Lower lobe of right lung (tissue), 2 donors: ENCODE measurements around the gene ARMC7. TPM values are rescaled to one million over a fixed set of nuclear protein-coding genes. Genes with fewer than 3 reads are reported as not detected.
A peak's percentile ranks its signal among the peaks of the same experiment; 100 is the strongest.

Experiments
- ATAC-seq, 2 donors: fragments of 200-7000 bp; cut with Tn5 transposase; one replicate each; pipeline ENCODE4 v1.9.1; 2020 to 2022; ENCODE audit warnings: mild to moderate bottlenecking in 2 of 2, moderate library complexity in 2 of 2
- DNase-seq: peaks from one replicate; pipeline ENCODE4 v3.0.0-alpha.2; 2020
- H3K27ac ChIP-seq: fragments of 200-600 bp; one replicate; pipeline ENCODE4 v1.8.0; 2022
- H3K27me3 ChIP-seq: fragments of 200-600 bp; one replicate; pipeline ENCODE4 v1.8.0; 2022; ENCODE audit warnings: low read depth
- H3K36me3 ChIP-seq: fragments of 200-600 bp; one replicate; pipeline ENCODE4 v1.8.0; 2022; ENCODE audit warnings: mild to moderate bottlenecking
- H3K4me1 ChIP-seq: fragments of 200-600 bp; one replicate; pipeline ENCODE4 v1.8.0; 2022
- H3K4me3 ChIP-seq: fragments of 200-600 bp; one replicate; pipeline ENCODE4 v1.8.0; 2022; ENCODE audit warnings: mild to moderate bottlenecking
- H3K9me3 ChIP-seq: fragments of 200-600 bp; one replicate; pipeline ENCODE4 v1.8.0; 2022
- CTCF ChIP-seq: fragments of 200-600 bp; IDR thresholded peaks from one replicate; pipeline ENCODE4 v1.8.0; 2022; ENCODE audit warnings: antibody characterized with exemption, mild to moderate bottlenecking
- intact Hi-C: fragments of 100-400 bp; cut with DNase I; formaldehyde crosslinking; loops from one replicate; pipeline ENCODE4 v1.11.0; 2022
- total RNA-seq: library from RNA; stranded (reverse); fragmentation: NEBNext Ultra II Directional; extraction: Animal tissue kit (Norgen Biotek cat#: 25700); gene quantifications from one replicate; pipeline ENCODE4 v1.2.1, GENCODE V29; 2021
- donor health status: DM: no; HTN: yes; CAD: no; lungs with severe emphysema.

Gene ARMC7
- total RNA-seq, 1 donor from 2014 or later, result 16.7 TPM

- H3K27me3 ChIP-seq, result no peaks in the 10 kb centered on the region
- H3K9me3 ChIP-seq, result no peaks in the 10 kb centered on the region
- peaks cover 85% of the 10 kb centered on the region for H3K4me1 ChIP-seq
- H3K27ac ChIP-seq, result peak overlapping the region; percentile 76
- no peak for TF ChIP-seq CTCF
- H3K4me3 ChIP-seq, result peak overlapping the region; percentile 30
- peaks cover 5% of the 10 kb centered on the region for H3K36me3 ChIP-seq
- DNase-seq (no peak), ATAC-seq (no peak)
- intact Hi-C loops, result no loop called here
Observed at GRCh38 chr17:75091855-75092327, 17.9 kb upstream of the ARMC7 start.

- no peak for TF ChIP-seq CTCF
- intact Hi-C loops, result no loop called here
- Histone ChIP-seq H3K27me3 (no peaks in the 10 kb centered on the region), H3K4me3 (no peak overlapping the region), H3K9me3 (no peaks in the 10 kb centered on the region), H3K4me1 (peaks cover 73% of the 10 kb centered on the region), H3K27ac (peak overlapping the region; percentile 76), H3K36me3 (peaks cover 16% of the 10 kb centered on the region)
- DNase-seq (peak; percentile 59), ATAC-seq (no peak)
Observed at GRCh38 chr17:75093548-75094158, 16.1 kb upstream of the ARMC7 start.

GRCh38 chr17:75094871-75095399, 14.8 kb upstream of the ARMC7 start:
- DNase-seq (no peak), ATAC-seq (no peak)
- TF ChIP-seq CTCF, result no peak
- Histone ChIP-seq H3K9me3 (no peaks in the 10 kb centered on the region), H3K27me3 (no peaks in the 10 kb centered on the region), H3K36me3 (peaks cover 29% of the 10 kb centered on the region), H3K4me3 (no peak overlapping the region), H3K4me1 (peaks cover 60% of the 10 kb centered on the region), H3K27ac (peak overlapping the region; percentile 77)
- intact Hi-C loops, result no loop called here

GRCh38 chr17:75096082-75096625, 13.6 kb upstream of the ARMC7 start:
- H3K4me1 ChIP-seq, result peaks cover 48% of the 10 kb centered on the region
- intact Hi-C loops, result no loop called here
- no peaks in the 10 kb centered on the region for H3K9me3 ChIP-seq
- TF ChIP-seq CTCF, result no peak
- no peaks in the 10 kb centered on the region for H3K27me3 ChIP-seq
- no peak overlapping the region for H3K4me3 ChIP-seq
- peak overlapping the region; percentile 77 for H3K27ac ChIP-seq
- H3K36me3 ChIP-seq, result peaks cover 38% of the 10 kb centered on the region
- ATAC-seq (peak; percentile 94), DNase-seq (peak; percentile 92)

GRCh38 chr17:75097865-75098264, 11.9 kb upstream of the ARMC7 start:
- ATAC-seq (no peak), DNase-seq (no peak)
- Histone ChIP-seq H3K36me3 (peaks cover 38% of the 10 kb centered on the region), H3K4me3 (no peak overlapping the region), H3K27me3 (no peaks in the 10 kb centered on the region), H3K4me1 (peaks cover 32% of the 10 kb centered on the region), H3K27ac (no peak overlapping the region), H3K9me3 (no peaks in the 10 kb centered on the region)
- intact Hi-C loops, result no loop called here
- no peak for TF ChIP-seq CTCF
